ENCODE measurements around the gene SLC25A21.

The SLC25A21 gene

GRCh38 chr14:36843410-36843809 is 329.0 kb downstream of the SLC25A21 start:
- H3K4me3 Mint-ChIP-seq, result no peak overlapping the region

DNA sequence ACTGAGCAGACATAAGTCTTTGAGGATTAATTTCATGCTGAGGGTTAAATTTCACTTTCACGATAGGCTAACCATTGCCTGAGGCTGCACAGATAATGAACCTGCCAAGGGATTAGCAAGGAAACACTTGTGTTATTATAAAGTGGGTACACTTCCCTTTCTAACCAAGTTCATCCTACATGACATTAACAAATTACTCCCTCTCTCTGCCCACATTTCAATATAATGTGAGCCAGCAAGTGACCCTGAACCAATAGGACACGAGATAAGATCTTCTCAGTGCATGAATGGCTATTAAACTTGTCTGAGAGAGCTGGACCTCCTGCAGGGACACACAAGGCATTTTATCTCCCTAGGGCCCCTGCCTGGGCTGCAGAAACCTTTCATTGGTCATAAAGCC is 337.3 kb downstream of the SLC25A21 start:
- no peaks in the 10 kb centered on the region for H3K9me3 Mint-ChIP-seq
- no peak overlapping the region for H3K4me3 Mint-ChIP-seq
- H3K4me1 Mint-ChIP-seq (ENCODE audit: low read depth), result no peaks in the 10 kb centered on the region
- no peaks in the 10 kb centered on the region for H3K36me3 Mint-ChIP-seq (ENCODE audit: low read depth)
- no peak overlapping the region for H3K27ac Mint-ChIP-seq
- H3K27me3 Mint-ChIP-seq, result no peaks in the 10 kb centered on the region

More at GRCh38 chr14:36843410-36843809, 329.0 kb downstream of the SLC25A21 start:
- Mint-ChIP-seq H3K9me3 (no peaks in the 10 kb centered on the region), H3K4me1 (ENCODE audit: low read depth) (no peaks in the 10 kb centered on the region), H3K27me3 (no peaks in the 10 kb centered on the region), H3K36me3 (ENCODE audit: low read depth) (no peaks in the 10 kb centered on the region), H3K27ac (no peak overlapping the region)

DNA sequence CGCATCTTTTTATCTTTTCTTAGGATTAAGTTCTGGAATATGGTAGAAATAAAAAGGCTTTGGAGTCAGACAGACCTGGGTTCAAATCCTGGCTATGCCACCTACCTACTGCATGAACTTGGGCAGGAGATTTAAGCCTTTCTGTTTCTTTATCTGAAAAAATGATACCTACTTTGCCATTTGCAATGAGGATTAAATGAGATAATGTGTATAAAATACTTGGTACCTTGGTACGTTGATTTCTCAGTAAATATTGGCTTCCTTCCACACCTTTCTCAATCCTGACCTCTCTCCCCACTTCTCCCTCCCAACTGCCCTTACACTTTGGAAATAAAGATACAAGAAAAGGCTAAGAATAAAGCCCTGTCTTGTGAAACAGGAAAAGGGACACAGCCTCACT is 338.1 kb downstream of the SLC25A21 start:
- Mint-ChIP-seq H3K9me3 (no peaks in the 10 kb centered on the region), H3K4me1 (ENCODE audit: low read depth) (no peaks in the 10 kb centered on the region), H3K27ac (no peak overlapping the region), H3K27me3 (no peaks in the 10 kb centered on the region), H3K4me3 (no peak overlapping the region), H3K36me3 (ENCODE audit: low read depth) (no peaks in the 10 kb centered on the region)

DNA sequence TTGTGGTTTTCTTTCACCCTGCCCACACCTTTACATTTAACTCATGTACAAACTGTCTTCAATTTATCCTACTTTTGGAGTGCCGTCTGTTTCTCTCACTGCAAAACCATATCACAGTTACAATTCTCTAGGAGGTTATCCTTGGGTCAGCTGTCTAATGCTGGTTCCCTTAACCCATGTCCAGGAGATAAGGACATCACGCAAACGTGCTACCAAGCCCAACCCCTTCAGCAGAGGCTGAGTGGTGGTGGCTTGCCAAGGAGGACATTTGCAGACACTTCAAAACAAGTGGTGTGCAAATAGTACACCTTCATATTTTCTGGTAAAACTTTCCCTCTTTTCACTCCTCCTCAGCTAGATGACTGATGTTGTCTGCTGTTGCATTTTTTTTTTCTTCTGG is 342.9 kb downstream of the SLC25A21 start:
- H3K27me3 Mint-ChIP-seq, result no peaks in the 10 kb centered on the region
- no peaks in the 10 kb centered on the region for H3K9me3 Mint-ChIP-seq
- no peak overlapping the region for H3K4me3 Mint-ChIP-seq
- no peaks in the 10 kb centered on the region for H3K36me3 Mint-ChIP-seq (ENCODE audit: low read depth)
- no peaks in the 10 kb centered on the region for H3K4me1 Mint-ChIP-seq (ENCODE audit: low read depth)
- H3K27ac Mint-ChIP-seq, result no peak overlapping the region

- Mint-ChIP-seq H3K4me3 (no peak overlapping the region), H3K36me3 (ENCODE audit: low read depth) (no peaks in the 10 kb centered on the region), H3K27ac (no peak overlapping the region), H3K27me3 (no peaks in the 10 kb centered on the region), H3K4me1 (ENCODE audit: low read depth) (no peaks in the 10 kb centered on the region), H3K9me3 (no peaks in the 10 kb centered on the region)
Observed at GRCh38 chr14:36827861-36828260, 344.5 kb downstream of the SLC25A21 start.

- Mint-ChIP-seq H3K27me3 (no peaks in the 10 kb centered on the region), H3K36me3 (ENCODE audit: low read depth) (no peaks in the 10 kb centered on the region), H3K4me3 (no peak overlapping the region), H3K9me3 (no peaks in the 10 kb centered on the region), H3K27ac (no peak overlapping the region), H3K4me1 (ENCODE audit: low read depth) (no peaks in the 10 kb centered on the region)
Observed at GRCh38 chr14:36826614-36827013, 345.8 kb downstream of the SLC25A21 start.

- Mint-ChIP-seq H3K9me3 (no peaks in the 10 kb centered on the region), H3K4me3 (no peak overlapping the region), H3K27me3 (no peaks in the 10 kb centered on the region), H3K4me1 (ENCODE audit: low read depth) (no peaks in the 10 kb centered on the region), H3K27ac (no peak overlapping the region), H3K36me3 (ENCODE audit: low read depth) (no peaks in the 10 kb centered on the region)
Observed at GRCh38 chr14:36824854-36825253, 347.6 kb downstream of the SLC25A21 start.

DNA sequence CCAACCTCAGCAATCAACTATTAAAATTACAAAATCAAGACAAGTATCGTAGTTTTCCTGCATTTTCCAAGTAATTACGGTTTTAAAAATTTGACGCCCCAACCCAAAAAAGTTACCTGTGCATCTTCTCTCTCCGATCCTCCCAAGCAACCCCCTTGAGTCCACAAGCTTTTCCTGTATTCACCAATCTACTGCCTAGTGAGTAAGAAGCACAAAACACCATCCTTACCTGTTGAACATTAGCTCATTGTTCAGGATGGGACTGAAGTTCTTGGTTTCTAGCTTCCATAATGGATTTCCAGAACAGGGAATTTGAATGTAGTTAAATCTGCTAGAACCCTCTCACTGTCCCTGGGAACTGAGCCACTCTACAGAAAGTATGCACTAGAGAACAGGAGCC is 348.8 kb downstream of the SLC25A21 start:
- Mint-ChIP-seq H3K36me3 (ENCODE audit: low read depth) (no peaks in the 10 kb centered on the region), H3K27ac (no peak overlapping the region), H3K4me3 (no peak overlapping the region), H3K27me3 (no peaks in the 10 kb centered on the region), H3K9me3 (no peaks in the 10 kb centered on the region), H3K4me1 (ENCODE audit: low read depth) (no peaks in the 10 kb centered on the region)

DNA sequence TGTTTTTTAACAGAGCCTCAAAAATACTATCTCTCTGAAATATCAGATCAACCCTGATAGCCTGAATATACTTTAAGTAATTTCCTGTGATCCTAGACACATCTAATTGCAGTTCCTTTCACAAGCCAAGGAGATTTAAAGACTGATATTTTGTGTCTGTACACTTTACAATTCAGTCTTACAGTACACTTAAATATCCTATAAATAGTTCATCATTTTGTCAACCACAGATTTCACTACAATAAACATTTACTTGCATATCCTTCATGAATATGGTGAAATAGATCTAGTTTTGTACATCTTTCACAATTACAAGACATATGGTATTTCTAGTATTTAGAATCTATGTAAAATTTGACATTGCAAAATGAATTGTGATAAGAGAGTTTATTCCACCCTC is 349.7 kb downstream of the SLC25A21 start:
- H3K27me3 Mint-ChIP-seq, result no peaks in the 10 kb centered on the region
- H3K4me3 Mint-ChIP-seq, result no peak overlapping the region
- H3K27ac Mint-ChIP-seq, result no peak overlapping the region
- H3K9me3 Mint-ChIP-seq, result no peaks in the 10 kb centered on the region
- no peaks in the 10 kb centered on the region for H3K4me1 Mint-ChIP-seq (ENCODE audit: low read depth)
- no peaks in the 10 kb centered on the region for H3K36me3 Mint-ChIP-seq (ENCODE audit: low read depth)

- H3K27me3 Mint-ChIP-seq, result no peaks in the 10 kb centered on the region
Observed at GRCh38 chr14:36820901-36821300, 351.5 kb downstream of the SLC25A21 start.

DNA sequence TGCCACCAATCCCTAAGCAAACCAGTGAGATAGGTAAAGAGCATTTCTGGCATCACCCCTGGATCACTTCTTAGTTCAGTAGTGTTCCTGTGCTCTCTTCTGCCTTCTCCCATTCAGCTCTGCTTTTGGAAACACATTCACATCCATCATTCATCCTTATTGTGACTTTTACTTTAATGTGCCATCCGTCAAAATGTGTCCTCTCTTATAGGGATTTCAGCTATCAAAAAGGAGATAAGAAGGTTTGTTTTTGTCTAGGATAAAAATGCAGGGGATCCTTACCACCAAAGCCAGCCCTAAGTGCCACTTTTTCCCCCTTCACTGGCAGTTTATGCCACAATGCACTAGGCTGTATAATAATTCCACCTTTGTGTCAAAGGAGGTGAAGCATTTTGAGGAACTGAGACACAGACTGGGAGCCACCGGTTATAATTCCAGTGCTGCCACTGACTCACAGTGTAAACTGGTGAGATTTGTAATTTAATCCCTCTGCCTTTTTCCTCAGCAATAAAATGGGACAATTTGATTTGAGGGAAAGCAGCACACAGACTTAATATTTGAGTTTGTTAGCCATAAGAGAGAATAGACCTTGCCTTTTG is 352.2 kb downstream of the SLC25A21 start:
- no peaks in the 10 kb centered on the region for H3K9me3 Mint-ChIP-seq
- H3K27me3 Mint-ChIP-seq, result no peaks in the 10 kb centered on the region
- no peak overlapping the region for H3K4me3 Mint-ChIP-seq
- H3K27ac Mint-ChIP-seq, result no peak overlapping the region
- no peaks in the 10 kb centered on the region for H3K4me1 Mint-ChIP-seq (ENCODE audit: low read depth)
- H3K36me3 Mint-ChIP-seq (ENCODE audit: low read depth), result no peaks in the 10 kb centered on the region

More at GRCh38 chr14:36820901-36821300, 351.5 kb downstream of the SLC25A21 start:
- Mint-ChIP-seq H3K4me1 (ENCODE audit: low read depth) (no peaks in the 10 kb centered on the region), H3K27ac (no peak overlapping the region), H3K36me3 (ENCODE audit: low read depth) (no peaks in the 10 kb centered on the region), H3K9me3 (no peaks in the 10 kb centered on the region), H3K4me3 (no peak overlapping the region)

GRCh38 chr14:36818794-36819384 is 353.5 kb downstream of the SLC25A21 start:
- no peaks in the 10 kb centered on the region for H3K27me3 Mint-ChIP-seq
- H3K27ac Mint-ChIP-seq, result no peak overlapping the region
- H3K4me1 Mint-ChIP-seq (ENCODE audit: low read depth), result no peaks in the 10 kb centered on the region
- H3K4me3 Mint-ChIP-seq, result no peak overlapping the region
- no peaks in the 10 kb centered on the region for H3K9me3 Mint-ChIP-seq
- no peaks in the 10 kb centered on the region for H3K36me3 Mint-ChIP-seq (ENCODE audit: low read depth)

DNA sequence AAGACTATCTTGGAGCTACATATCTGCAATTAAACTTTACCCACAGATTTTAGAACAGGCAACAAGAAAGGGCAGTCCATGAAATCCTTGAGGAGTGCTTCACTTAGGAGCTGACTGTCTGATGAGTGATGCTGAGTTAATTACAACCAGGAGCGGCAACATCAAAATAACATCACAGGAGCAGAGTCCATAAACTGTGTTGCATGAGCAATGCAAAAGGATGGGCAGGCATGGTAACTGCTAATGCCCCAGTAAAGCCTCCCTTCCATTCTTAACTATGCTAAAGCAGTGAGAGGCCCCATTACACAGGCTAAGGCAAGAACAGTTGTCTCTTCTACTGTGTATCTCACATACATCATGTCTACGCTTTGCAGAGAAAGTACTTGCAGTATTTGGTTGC is 354.2 kb downstream of the SLC25A21 start:
- H3K36me3 Mint-ChIP-seq (ENCODE audit: low read depth), result no peaks in the 10 kb centered on the region
- H3K27me3 Mint-ChIP-seq, result no peaks in the 10 kb centered on the region

DNA sequence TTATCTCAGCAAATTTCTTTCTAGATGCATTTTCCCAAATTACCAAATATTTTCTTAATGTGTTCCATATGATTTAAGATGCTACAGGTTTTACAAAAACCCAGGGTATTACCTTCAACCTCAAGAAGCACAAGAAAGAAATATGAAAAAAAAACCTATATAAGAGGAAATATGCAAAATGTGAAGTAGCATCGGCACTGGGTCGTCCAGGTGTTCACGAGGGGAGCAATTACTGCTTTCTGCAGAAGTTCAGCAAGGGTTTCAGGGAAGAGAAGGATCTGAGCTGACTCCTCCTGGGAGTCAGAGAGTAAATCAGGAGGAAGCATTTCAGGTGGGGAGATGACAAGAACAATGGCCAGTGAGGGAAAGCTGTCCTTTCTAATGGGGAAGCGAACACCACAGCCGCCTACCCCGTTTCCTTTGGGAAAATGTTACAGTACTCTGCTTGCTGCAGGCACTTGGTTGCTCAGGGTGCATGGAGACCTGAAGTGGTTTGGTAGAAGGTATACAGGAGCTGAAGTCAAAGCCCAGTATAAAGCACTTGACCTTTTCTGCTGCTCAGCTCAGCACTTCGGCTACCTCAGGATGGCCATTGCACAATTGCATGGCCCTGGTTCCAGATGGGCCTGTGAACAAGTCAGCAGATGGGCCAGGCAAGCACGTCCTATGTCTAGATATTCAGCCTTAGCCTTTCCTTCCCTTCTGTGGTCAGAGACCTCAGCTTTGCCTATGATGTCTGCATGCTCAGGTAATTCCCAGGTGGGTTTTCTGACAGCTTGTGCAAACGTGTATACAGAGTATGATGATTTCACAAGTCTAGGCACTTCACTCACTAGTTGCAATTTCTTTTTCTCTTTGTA is 355.1 kb downstream of the SLC25A21 start:
- no peak overlapping the region for H3K4me3 Mint-ChIP-seq
- H3K4me1 Mint-ChIP-seq (ENCODE audit: low read depth), result no peaks in the 10 kb centered on the region
- H3K27me3 Mint-ChIP-seq, result no peaks in the 10 kb centered on the region
- H3K9me3 Mint-ChIP-seq, result no peaks in the 10 kb centered on the region
- no peak overlapping the region for H3K27ac Mint-ChIP-seq
- H3K36me3 Mint-ChIP-seq (ENCODE audit: low read depth), result no peaks in the 10 kb centered on the region

More for the DNA sequence above, 354.2 kb downstream of the SLC25A21 start:
- Mint-ChIP-seq H3K27ac (no peak overlapping the region), H3K4me3 (no peak overlapping the region), H3K4me1 (ENCODE audit: low read depth) (no peaks in the 10 kb centered on the region), H3K9me3 (no peaks in the 10 kb centered on the region)

DNA sequence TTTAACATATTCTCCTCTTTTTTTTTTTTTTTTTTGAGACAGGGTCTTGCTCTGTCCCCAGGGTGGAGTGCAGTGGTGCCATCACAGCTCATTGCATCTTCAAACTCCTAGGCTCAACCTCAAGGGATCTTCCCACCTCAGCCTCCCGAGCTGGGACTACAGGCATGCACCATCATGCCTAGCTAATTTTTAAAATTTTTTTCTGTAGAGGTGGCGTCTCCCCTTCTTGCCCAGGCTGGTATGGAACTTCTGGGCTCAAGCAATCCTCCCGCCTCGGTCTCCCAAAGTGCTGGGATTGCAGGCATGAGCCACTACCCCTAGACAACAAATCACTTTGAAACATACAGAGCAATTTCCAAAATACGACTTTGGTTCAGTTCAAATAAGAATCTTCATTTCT is 355.9 kb downstream of the SLC25A21 start:
- Mint-ChIP-seq H3K9me3 (no peaks in the 10 kb centered on the region), H3K36me3 (ENCODE audit: low read depth) (no peaks in the 10 kb centered on the region), H3K27me3 (no peaks in the 10 kb centered on the region), H3K27ac (no peak overlapping the region), H3K4me1 (ENCODE audit: low read depth) (no peaks in the 10 kb centered on the region), H3K4me3 (no peak overlapping the region)

Measured in stimulated activated naive CD8-positive, alpha-beta T cell treated with anti-CD3 and anti-CD28 coated beads, Interleukin-15, Interleukin-2, amounts not matched to agents 100 ng/mL and 50 ng/mL, for 24 hours (primary cell).